ENCODE data around the gene LILRB3. TPM values are rescaled to one million over a fixed set of nuclear protein-coding genes. Genes with fewer than 3 reads are reported as not detected.
"Not testable (repeated sequence)": the region's sequence is repeated elsewhere in the genome, so short reads cannot be mapped to it uniquely, and the experiment has no call there.

The LILRB3 gene
- total RNA-seq, 1 donor from 2014 or later, result not detected

- Mint-ChIP-seq H3K4me1 (ENCODE audit: unreplicated experiment) (peaks cover 10% of the 10 kb centered on the region), H3K27ac (ENCODE audit: unreplicated experiment) (peak overlapping the region; percentile 57), H3K9me3 (ENCODE audit: unreplicated experiment) (no peaks in the 10 kb centered on the region), H3K36me3 (ENCODE audit: low read depth, unreplicated experiment) (peaks cover 41% of the 10 kb centered on the region), H3K27me3 (ENCODE audit: unreplicated experiment) (peaks cover 13% of the 10 kb centered on the region), H3K4me3 (ENCODE audit: unreplicated experiment) (peak overlapping the region; percentile 69)
- no peak for TF ChIP-seq CTCF (IDR thresholded peaks at IDR 0.05; ENCODE audit: unreplicated experiment)
- no peak for DNase-seq (ENCODE audit: low spot score)
Observed at GRCh38 chr19:54207983-54208783, 14.6 kb downstream of the LILRB3 start.

- Mint-ChIP-seq H3K4me1 (ENCODE audit: unreplicated experiment) (peaks cover 15% of the 10 kb centered on the region), H3K4me3 (ENCODE audit: unreplicated experiment) (no peak overlapping the region), H3K9me3 (ENCODE audit: unreplicated experiment) (no peaks in the 10 kb centered on the region), H3K36me3 (ENCODE audit: low read depth, unreplicated experiment) (peaks cover 39% of the 10 kb centered on the region), H3K27ac (ENCODE audit: unreplicated experiment) (no peak overlapping the region), H3K27me3 (ENCODE audit: unreplicated experiment) (peaks cover 12% of the 10 kb centered on the region)
- no peak for TF ChIP-seq CTCF (IDR thresholded peaks at IDR 0.05; ENCODE audit: unreplicated experiment)
- no peak for DNase-seq (ENCODE audit: low spot score)
Observed at GRCh38 chr19:54207676-54207982, 15.2 kb downstream of the LILRB3 start.

GRCh38 chr19:54207193-54207592 lies 15.6 kb downstream of the LILRB3 start:
- peaks cover 39% of the 10 kb centered on the region for H3K36me3 Mint-ChIP-seq (ENCODE audit: low read depth, unreplicated experiment)
- not testable (repeated sequence) for H3K4me3 Mint-ChIP-seq (ENCODE audit: unreplicated experiment); H3K9me3 Mint-ChIP-seq (ENCODE audit: unreplicated experiment); H3K27ac Mint-ChIP-seq (ENCODE audit: unreplicated experiment); DNase-seq (ENCODE audit: low spot score)
- H3K4me1 Mint-ChIP-seq (ENCODE audit: unreplicated experiment), result peaks cover 19% of the 10 kb centered on the region
- H3K27me3 Mint-ChIP-seq (ENCODE audit: unreplicated experiment), result peaks cover 11% of the 10 kb centered on the region

- H3K27me3 Mint-ChIP-seq (ENCODE audit: unreplicated experiment), result peaks cover 11% of the 10 kb centered on the region
- H3K9me3 Mint-ChIP-seq (ENCODE audit: unreplicated experiment), result no peaks in the 10 kb centered on the region
- TF ChIP-seq CTCF (IDR thresholded peaks at IDR 0.05; ENCODE audit: unreplicated experiment), result no peak
- no peak for DNase-seq (ENCODE audit: low spot score)
- peaks cover 40% of the 10 kb centered on the region for H3K36me3 Mint-ChIP-seq (ENCODE audit: low read depth, unreplicated experiment)
- H3K4me1 Mint-ChIP-seq (ENCODE audit: unreplicated experiment), result peaks cover 23% of the 10 kb centered on the region
- no peak overlapping the region for H3K4me3 Mint-ChIP-seq (ENCODE audit: unreplicated experiment)
- no peak overlapping the region for H3K27ac Mint-ChIP-seq (ENCODE audit: unreplicated experiment)
Observed at GRCh38 chr19:54206831-54207177, 16.0 kb downstream of the LILRB3 start.

GRCh38 chr19:54206030-54206830 lies 16.6 kb downstream of the LILRB3 start:
- TF ChIP-seq CTCF (IDR thresholded peaks at IDR 0.05; ENCODE audit: unreplicated experiment), result no peak
- H3K4me3 Mint-ChIP-seq (ENCODE audit: unreplicated experiment), result no peak overlapping the region
- H3K27me3 Mint-ChIP-seq (ENCODE audit: unreplicated experiment), result peaks cover 12% of the 10 kb centered on the region
- H3K4me1 Mint-ChIP-seq (ENCODE audit: unreplicated experiment), result peaks cover 28% of the 10 kb centered on the region
- no peak for DNase-seq (ENCODE audit: low spot score)
- H3K27ac Mint-ChIP-seq (ENCODE audit: unreplicated experiment), result no peak overlapping the region
- H3K9me3 Mint-ChIP-seq (ENCODE audit: unreplicated experiment), result no peaks in the 10 kb centered on the region
- H3K36me3 Mint-ChIP-seq (ENCODE audit: low read depth, unreplicated experiment), result peaks cover 41% of the 10 kb centered on the region
